ENCODE results near the gene VILL. TPM values are rescaled to one million over a fixed set of nuclear protein-coding genes. Genes with fewer than 3 reads are reported as not detected.

VILL gene
- total RNA-seq, 1 experiment from 2014 or later: 52.6 TPM

- no peak for TF ChIP-seq CTCF (IDR thresholded peaks at IDR 0.05; ENCODE audit: unreplicated experiment)
- intact Hi-C loops (cut with micrococcal nuclease; ENCODE audit: unreplicated experiment): loop anchor here (1.0 kb wide), 1 partner anchor 23 kb away; no protein-coding TSS in a partner anchor
- H3K4me3 Mint-ChIP-seq (ENCODE audit: low read depth, unreplicated experiment): no peak overlapping the region
- no peak for DNase-seq
- CTCF ChIA-PET: interaction anchor here (0.9 to 3.2 kb wide), 10 partner anchors 8 to 168 kb away, joined by 3 to 50 read pairs (median 6); partner anchors contain the start of gene OXSR1
- BruUV-seq (replicated peaks): no TSS peak
- no peaks in the 10 kb centered on the region for H3K9me3 Mint-ChIP-seq (ENCODE audit: low read depth, unreplicated experiment)
- no peak overlapping the region for H3K27ac Mint-ChIP-seq (ENCODE audit: unreplicated experiment)
- H3K36me3 Mint-ChIP-seq (ENCODE audit: insufficient read depth, unreplicated experiment): peaks cover 42% of the 10 kb centered on the region
- no peaks in the 10 kb centered on the region for H3K27me3 Mint-ChIP-seq (ENCODE audit: unreplicated experiment)
- peaks cover 33% of the 10 kb centered on the region for H3K4me1 Mint-ChIP-seq (ENCODE audit: low read depth, unreplicated experiment)
Measured at GRCh38 chr3:37997342-37997741, 6.8 kb downstream of the VILL start.

GRCh38 chr3:37997791-37998370 lies 7.3 kb downstream of the VILL start:
- H3K9me3 Mint-ChIP-seq (ENCODE audit: low read depth, unreplicated experiment): no peaks in the 10 kb centered on the region
- CTCF ChIA-PET: interaction anchor here (1.2 to 3.2 kb wide), 2 partner anchors 24 to 144 kb away, joined by 5 to 50 read pairs; no protein-coding TSS in a partner anchor
- BruUV-seq (replicated peaks): no TSS peak
- intact Hi-C loops (cut with micrococcal nuclease; ENCODE audit: unreplicated experiment): loop anchor here (1.0 kb wide), 1 partner anchor 24 kb away; no protein-coding TSS in a partner anchor
- no peak overlapping the region for H3K4me3 Mint-ChIP-seq (ENCODE audit: low read depth, unreplicated experiment)
- H3K36me3 Mint-ChIP-seq (ENCODE audit: insufficient read depth, unreplicated experiment): peaks cover 38% of the 10 kb centered on the region
- H3K4me1 Mint-ChIP-seq (ENCODE audit: low read depth, unreplicated experiment): peaks cover 29% of the 10 kb centered on the region
- DNase-seq: no peak
- no peaks in the 10 kb centered on the region for H3K27me3 Mint-ChIP-seq (ENCODE audit: unreplicated experiment)
- TF ChIP-seq CTCF (IDR thresholded peaks at IDR 0.05; ENCODE audit: unreplicated experiment): no peak
- H3K27ac Mint-ChIP-seq (ENCODE audit: unreplicated experiment): no peak overlapping the region

DNA sequence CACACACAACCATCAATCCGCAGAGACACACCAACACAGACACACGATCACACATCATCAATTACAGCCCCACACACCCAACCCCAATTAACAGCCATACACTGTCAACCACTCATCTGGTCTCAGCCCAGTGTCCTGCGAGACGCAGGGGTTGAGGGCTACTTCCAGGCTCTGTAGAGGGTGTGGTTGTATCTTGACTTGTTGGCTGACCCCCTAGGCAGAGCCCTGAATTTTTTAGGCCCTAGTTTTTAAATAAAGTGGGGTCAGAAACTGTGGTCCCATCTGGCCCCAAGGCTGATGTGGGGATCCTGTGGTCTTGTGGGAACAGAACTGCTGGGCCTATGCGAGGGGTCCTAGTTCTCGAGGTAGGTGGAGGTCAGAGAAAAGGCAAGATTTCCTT lies 9.2 kb downstream of the VILL start:
- CTCF ChIA-PET: no interaction called here
- BruUV-seq (replicated peaks): no TSS peak
- Mint-ChIP-seq H3K27me3 (ENCODE audit: unreplicated experiment) (no peaks in the 10 kb centered on the region), H3K27ac (ENCODE audit: unreplicated experiment) (no peak overlapping the region), H3K4me3 (ENCODE audit: low read depth, unreplicated experiment) (no peak overlapping the region), H3K36me3 (ENCODE audit: insufficient read depth, unreplicated experiment) (peaks cover 50% of the 10 kb centered on the region), H3K4me1 (ENCODE audit: low read depth, unreplicated experiment) (peaks cover 34% of the 10 kb centered on the region), H3K9me3 (ENCODE audit: low read depth, unreplicated experiment) (no peaks in the 10 kb centered on the region)
- DNase-seq: no peak
- no peak for TF ChIP-seq CTCF (IDR thresholded peaks at IDR 0.05; ENCODE audit: unreplicated experiment)
- intact Hi-C loops (cut with micrococcal nuclease; ENCODE audit: unreplicated experiment): loop anchor here (5.0 kb wide), 1 partner anchor 42 kb away; no protein-coding TSS in a partner anchor

DNA sequence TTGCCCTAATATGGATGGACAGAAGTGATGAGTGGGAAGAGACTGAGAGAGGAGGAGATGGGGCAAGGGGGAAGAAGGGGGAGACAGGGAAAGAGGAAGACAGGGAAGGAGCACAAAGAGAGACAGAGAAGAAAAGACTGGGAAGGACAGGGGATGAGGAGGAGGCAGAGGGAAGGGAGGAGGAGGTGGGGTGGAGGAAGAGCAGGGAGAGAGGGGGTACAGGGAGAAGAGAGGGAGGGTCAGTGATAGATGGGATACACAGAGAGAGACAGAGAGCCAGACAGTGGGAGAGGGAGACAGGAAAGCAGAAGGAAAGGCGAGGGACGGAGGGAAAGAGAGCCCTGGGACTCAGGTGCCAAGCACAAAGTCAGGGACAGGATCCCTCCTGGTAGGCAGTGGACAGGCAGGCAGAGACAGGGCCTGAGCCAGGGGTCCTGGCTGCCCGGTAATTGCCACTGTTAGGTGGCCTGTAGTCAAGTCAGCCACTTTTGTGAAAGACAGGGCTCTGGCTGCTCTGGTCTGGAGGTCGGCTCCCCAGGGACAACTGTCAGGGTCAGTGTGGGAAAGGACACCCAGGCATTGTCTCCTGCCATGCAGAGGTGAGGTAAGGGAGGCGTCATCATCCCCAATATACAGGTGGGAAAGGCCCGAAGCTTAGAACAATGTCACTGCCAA lies 9.8 kb downstream of the VILL start:
- DNase-seq: no peak
- CTCF ChIA-PET: interaction anchor here (0.5 to 2.0 kb wide), 2 partner anchors 26 to 178 kb away, joined by 4 to 13 read pairs; no protein-coding TSS in a partner anchor
- no peaks in the 10 kb centered on the region for H3K27me3 Mint-ChIP-seq (ENCODE audit: unreplicated experiment)
- peaks cover 39% of the 10 kb centered on the region for H3K4me1 Mint-ChIP-seq (ENCODE audit: low read depth, unreplicated experiment)
- no TSS peak for BruUV-seq (replicated peaks)
- H3K4me3 Mint-ChIP-seq (ENCODE audit: low read depth, unreplicated experiment): no peak overlapping the region
- TF ChIP-seq CTCF (IDR thresholded peaks at IDR 0.05; ENCODE audit: unreplicated experiment): no peak
- intact Hi-C loops (cut with micrococcal nuclease; ENCODE audit: unreplicated experiment): loop anchor here (5.0 kb wide), 1 partner anchor 42 kb away; no protein-coding TSS in a partner anchor
- peaks cover 51% of the 10 kb centered on the region for H3K36me3 Mint-ChIP-seq (ENCODE audit: insufficient read depth, unreplicated experiment)
- no peaks in the 10 kb centered on the region for H3K9me3 Mint-ChIP-seq (ENCODE audit: low read depth, unreplicated experiment)
- no peak overlapping the region for H3K27ac Mint-ChIP-seq (ENCODE audit: unreplicated experiment)
